K562 (cell line): ENCODE measurements around the gene BRCA1. TPM values are rescaled to one million over a fixed set of nuclear protein-coding genes. Genes with fewer than 3 reads are reported as not detected.

Experiments used
- AFF1 ChIP-seq, 2 experiments: fragments of 450-650 bp; IDR thresholded peaks; 2 replicates each; pipeline ENCODE4 v1.6.1; 2018; ENCODE audit warnings: mild to moderate bottlenecking in 2 of 2, low read depth in 1 of 2; ENCODE audit not compliant: partially characterized antibody in 2 of 2
- E2F3 ChIP-seq: fragments of 250-450 bp; sonication (Bioruptor Pico); IDR thresholded peaks from 2 replicates; pipeline ENCODE4 v1.4.0; 2020; ENCODE audit warnings: mild to moderate bottlenecking
- KHSRP ChIP-seq: fragments of 450-650 bp; IDR thresholded peaks from 2 replicates; pipeline ENCODE4 v1.6.1; 2017
- MXI1 ChIP-seq: IDR thresholded peaks from 2 replicates; pipeline ENCODE4 v1.6.1; 2011; ENCODE audit warnings: low read depth, mild to moderate bottlenecking, improper control_type of control experiment, low read length
- PHF20 ChIP-seq: fragments of 450-650 bp; IDR thresholded peaks from 2 replicates; pipeline ENCODE4 v1.6.1; 2018; ENCODE audit not compliant: partially characterized antibody
- RBM22 ChIP-seq: fragments of 200-400 bp; formaldehyde crosslinking; IDR thresholded peaks from 2 replicates; pipeline ENCODE4 v1.6.1; 2018; ENCODE audit warnings: low read length, low read depth; ENCODE audit not compliant: poor library complexity, severe bottlenecking
- RERE ChIP-seq: sonication (generic); formaldehyde crosslinking; IDR thresholded peaks from 2 replicates; pipeline ENCODE4 v1.8.0; 2023; ENCODE audit warnings: missing genetic modification reagents, mild to moderate bottlenecking, borderline replicate concordance
- SRSF3 ChIP-seq: fragments of 200-400 bp; formaldehyde crosslinking; IDR thresholded peaks from 2 replicates; pipeline ENCODE4 v1.6.1; 2016; ENCODE audit warnings: mild to moderate bottlenecking, low read length, moderate library complexity; ENCODE audit not compliant: insufficient read depth
- STAG1 ChIP-seq: sonication (generic); formaldehyde crosslinking; IDR thresholded peaks from 2 replicates; pipeline ENCODE4 v1.5.0; 2020; ENCODE audit warnings: missing genetic modification reagents, borderline replicate concordance
- U2AF1 ChIP-seq: fragments of 200-400 bp; formaldehyde crosslinking; optimal IDR thresholded peaks from 2 replicates; pipeline ENCODE3; 2017; ENCODE audit warnings: mild to moderate bottlenecking, low read depth, low read length, moderate library complexity
- ZFP1 ChIP-seq: fragments of 450-650 bp; formaldehyde crosslinking; IDR thresholded peaks from 2 replicates; pipeline ENCODE4 v1.4.0; 2020; ENCODE audit warnings: mild to moderate bottlenecking, mixed read lengths
- ZNF436 ChIP-seq: fragments of 250-450, 450-650 bp; sonication (Bioruptor Pico); formaldehyde crosslinking; IDR thresholded peaks from 2 replicates; pipeline ENCODE4 v1.7.0; 2020; ENCODE audit warnings: mild to moderate bottlenecking
- ZNF518B ChIP-seq: fragments of 250-450 bp; sonication (Bioruptor Pico); IDR thresholded peaks from 2 replicates; pipeline ENCODE4 v1.5.0; 2021; ENCODE audit warnings: mild to moderate bottlenecking, moderate library complexity
- ZNF699 ChIP-seq: fragments of 250-450 bp; sonication (Bioruptor Pico); IDR thresholded peaks from 2 replicates; pipeline ENCODE4 v1.8.0; 2021; ENCODE audit warnings: mild to moderate bottlenecking, moderate library complexity; ENCODE audit not compliant: insufficient replicate concordance
- polyA plus RNA-seq, 8 experiments: library from polyadenylated mRNA; depleted of rRNA in 4 of 8; stranded (reverse) in 5 of 8; unstranded in 3 of 8; fragments of >200 nt; fragmentation: Nextera tagmentation in 2 of 8; fragmentation: Illumina TruSeq in 1 of 8; extraction: Ambion mirVana in 2 of 8; extraction: Trizol in 1 of 8; gene quantifications; 2 replicates each; pipeline versions ENCODE4 v1.2.1 to v1.2.3, GENCODE V29; 2011 to 2014; ENCODE audit warnings: inconsistent platforms in 1 of 8, missing spikeins in 1 of 8
- total RNA-seq, 7 experiments: library from RNA; depleted of rRNA in 6 of 7; stranded (reverse); fragments of >200 nt in 6 of 7; fragmentation: Illumina TruSeq in 2 of 7; extraction: Trizol in 2 of 7; gene quantifications; 2 replicates each; pipeline versions ENCODE4 v1.2.1 to v1.2.3, GENCODE V29; 2011 to 2021; ENCODE audit warnings: low replicate concordance in 1 of 7

Gene BRCA1
- total and polyA plus RNA-seq, 9 of the 15 experiments (the other 6 are each of a cell fraction or from before 2014, with no cell fraction given): 25.9 to 95.3 (median 62.3) TPM

DNA sequence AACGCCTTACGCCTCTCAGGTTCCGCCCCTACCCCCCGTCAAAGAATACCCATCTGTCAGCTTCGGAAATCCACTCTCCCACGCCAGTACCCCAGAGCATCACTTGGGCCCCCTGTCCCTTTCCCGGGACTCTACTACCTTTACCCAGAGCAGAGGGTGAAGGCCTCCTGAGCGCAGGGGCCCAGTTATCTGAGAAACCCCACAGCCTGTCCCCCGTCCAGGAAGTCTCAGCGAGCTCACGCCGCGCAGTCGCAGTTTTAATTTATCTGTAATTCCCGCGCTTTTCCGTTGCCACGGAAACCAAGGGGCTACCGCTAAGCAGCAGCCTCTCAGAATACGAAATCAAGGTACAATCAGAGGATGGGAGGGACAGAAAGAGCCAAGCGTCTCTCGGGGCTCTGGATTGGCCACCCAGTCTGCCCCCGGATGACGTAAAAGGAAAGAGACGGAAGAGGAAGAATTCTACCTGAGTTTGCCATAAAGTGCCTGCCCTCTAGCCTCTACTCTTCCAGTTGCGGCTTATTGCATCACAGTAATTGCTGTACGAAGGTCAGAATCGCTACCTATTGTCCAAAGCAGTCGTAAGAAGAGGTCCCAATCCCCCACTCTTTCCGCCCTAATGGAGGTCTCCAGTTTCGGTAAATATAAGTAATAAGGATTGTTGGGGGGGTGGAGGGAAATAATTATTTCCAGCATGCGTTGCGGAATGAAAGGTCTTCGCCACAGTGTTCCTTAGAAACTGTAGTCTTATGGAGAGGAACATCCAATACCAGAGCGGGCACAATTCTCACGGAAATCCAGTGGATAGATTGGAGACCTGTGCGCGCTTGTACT lies at the start of gene BRCA1 (continued):
- TF ChIP-seq MXI1 (peak; percentile 84), PHF20 (peak; percentile 98), RBM22 (no peak), STAG1 (CRISPR knock-in tag) (no peak), ZNF699 (no peak), SRSF3 (no peak), ZFP1 (no peak), RERE (CRISPR knock-in tag) (no peak), KHSRP (peak; percentile 73), ZNF436 (no peak), AFF1 (IDR thresholded peaks at IDR 0.05; ENCODE audit: low read depth in 1 of 2, partially characterized antibody in 2 of 2) (peak in 1 of 2 experiments; percentile 45), E2F3 (CRISPR knock-in tag) (peak; percentile 97), U2AF1 (no peak), ZNF518B (CRISPR knock-in tag) (no peak)
